Caki2 (cell line): ENCODE data around the gene AFP. TPM values are rescaled to one million over a fixed set of nuclear protein-coding genes. Genes with fewer than 3 reads are reported as not detected.

Experiments used
- DNase-seq: peaks from one replicate; pipeline ENCODE4 v3.0.0-alpha.2; 2015; ENCODE audit warnings: low read depth
- in situ Hi-C: cut with HindIII; loops from 2 replicates; pipeline ENCODE4 v1.10.0; 2016; ENCODE audit warnings: low sequenced_read_pairs, low pct_unique_long_range_greater_than_20kb, mixed read lengths
- total RNA-seq: library from RNA; depleted of rRNA; stranded (reverse); fragments of >200 nt; shearing (Covaris generic); gene quantifications from 2 replicates; pipeline ENCODE4 v1.2.3, GENCODE V29; 2014; ENCODE audit warnings: low replicate concordance

The AFP gene
- total RNA-seq, 1 experiment from 2014 or later, result 5.4 TPM

GRCh38 chr4:73450398-73451004, 14.5 kb downstream of the AFP start:
- DNase-seq, result peak; percentile 85
- in situ Hi-C loops, result no loop called here

- in situ Hi-C loops, result no loop called here
- peak; percentile 4 for DNase-seq
Measured at GRCh38 chr4:73451404-73451803, 15.4 kb downstream of the AFP start.

- in situ Hi-C loops, result no loop called here
Measured at GRCh38 chr4:73451981-73452747, 16.1 kb downstream of the AFP start.

GRCh38 chr4:73452953-73453700, 17.1 kb downstream of the AFP start:
- DNase-seq, result peak; percentile 3
- in situ Hi-C loops, result no loop called here

More at GRCh38 chr4:73451981-73452747, 16.1 kb downstream of the AFP start:
- DNase-seq, result no peak

- peak; percentile 33 for DNase-seq
Measured at GRCh38 chr4:73453701-73454005, 17.6 kb downstream of the AFP start.

GRCh38 chr4:73454920-73455319, 18.9 kb downstream of the AFP start:
- DNase-seq, result no peak
- in situ Hi-C loops, result no loop called here

More at GRCh38 chr4:73453701-73454005, 17.6 kb downstream of the AFP start:
- in situ Hi-C loops, result no loop called here

- DNase-seq, result no peak
- in situ Hi-C loops, result no loop called here
Measured at GRCh38 chr4:73456177-73457022, 20.4 kb downstream of the AFP start.

- in situ Hi-C loops, result no loop called here
- DNase-seq, result no peak
Measured at GRCh38 chr4:73458184-73459047, 22.4 kb downstream of the AFP start.

- in situ Hi-C loops, result no loop called here
Measured at GRCh38 chr4:73459048-73459421, 23.0 kb downstream of the AFP start.

GRCh38 chr4:73460913-73461522, 25.0 kb downstream of the AFP start:
- no peak for DNase-seq
- in situ Hi-C loops, result no loop called here

More at GRCh38 chr4:73459048-73459421, 23.0 kb downstream of the AFP start:
- no peak for DNase-seq

GRCh38 chr4:73468170-73468569, 32.1 kb downstream of the AFP start:
- DNase-seq, result no peak

GRCh38 chr4:73470728-73471127, 34.7 kb downstream of the AFP start:
- in situ Hi-C loops, result no loop called here
- no peak for DNase-seq

More at GRCh38 chr4:73468170-73468569, 32.1 kb downstream of the AFP start:
- in situ Hi-C loops, result no loop called here

- in situ Hi-C loops, result no loop called here
- no peak for DNase-seq
Measured at GRCh38 chr4:73477176-73477575, 41.2 kb downstream of the AFP start.

GRCh38 chr4:73479323-73479722, 43.3 kb downstream of the AFP start:
- in situ Hi-C loops, result no loop called here

GRCh38 chr4:73481358-73481757, 45.3 kb downstream of the AFP start, which contains the start of gene AFM:
AFM (plus strand) TSS chr4:73481745; CDS start chr4:73481776, 31 bp downstream.
- in situ Hi-C loops, result no loop called here
- DNase-seq, result no peak

More at GRCh38 chr4:73479323-73479722, 43.3 kb downstream of the AFP start:
- DNase-seq, result no peak

- DNase-seq, result no peak
- in situ Hi-C loops, result no loop called here
Measured at GRCh38 chr4:73485085-73485484, 49.1 kb downstream of the AFP start.

- in situ Hi-C loops, result no loop called here
- DNase-seq, result no peak
Measured at GRCh38 chr4:73485596-73485995, 49.6 kb downstream of the AFP start.
